SK-N-SH treated with all-trans-retinoic acid at 6 μM for 48 hours (cell line): ENCODE measurements around the gene ARHGAP15.

Experiments
- ARNTL ChIP-seq: fragments of 450-650 bp; formaldehyde crosslinking; IDR thresholded peaks from 2 replicates; pipeline ENCODE4 v1.5.0; 2020; ENCODE audit warnings: low read depth, mild to moderate bottlenecking, moderate library complexity, borderline replicate concordance
- BACH2 ChIP-seq: fragments of 250-450 bp; sonication (Bioruptor Pico); IDR thresholded peaks from 2 replicates; pipeline ENCODE4 v1.9.0; 2021; ENCODE audit warnings: mild to moderate bottlenecking, borderline replicate concordance
- CSDC2 ChIP-seq: fragments of 250-450 bp; sonication (Bioruptor Pico); IDR thresholded peaks from 2 replicates; pipeline ENCODE4 v1.5.0; 2020; ENCODE audit warnings: mild to moderate bottlenecking, moderate library complexity
- ESRRG ChIP-seq: fragments of 250-450 bp; sonication (Bioruptor Pico); IDR thresholded peaks from 2 replicates; pipeline ENCODE4 v1.6.1; 2021; ENCODE audit warnings: mild to moderate bottlenecking
- ZFP3 ChIP-seq: fragments of 250-450 bp; sonication (Bioruptor Pico); IDR thresholded peaks from 2 replicates; pipeline ENCODE4 v1.5.0; 2020; ENCODE audit warnings: mild to moderate bottlenecking, moderate library complexity
- ZFP30 ChIP-seq: fragments of 450-650 bp; formaldehyde crosslinking; IDR thresholded peaks from 2 replicates; pipeline ENCODE4 v1.5.0; 2022; ENCODE audit warnings: mild to moderate bottlenecking, moderate library complexity
- TF ChIP-seq, protein P1 (sequence below): fragments of 250-450 bp; sonication (Bioruptor Pico); IDR thresholded peaks from 2 replicates; pipeline ENCODE4 v1.8.0; 2020; ENCODE audit warnings: mild to moderate bottlenecking, moderate library complexity, borderline replicate concordance
- TF ChIP-seq, protein P2 (sequence below): fragments of 250-450 bp; sonication (Bioruptor Pico); IDR thresholded peaks from 2 replicates; pipeline ENCODE4 v1.5.1; 2021; ENCODE audit warnings: mild to moderate bottlenecking, moderate library complexity

DNA sequence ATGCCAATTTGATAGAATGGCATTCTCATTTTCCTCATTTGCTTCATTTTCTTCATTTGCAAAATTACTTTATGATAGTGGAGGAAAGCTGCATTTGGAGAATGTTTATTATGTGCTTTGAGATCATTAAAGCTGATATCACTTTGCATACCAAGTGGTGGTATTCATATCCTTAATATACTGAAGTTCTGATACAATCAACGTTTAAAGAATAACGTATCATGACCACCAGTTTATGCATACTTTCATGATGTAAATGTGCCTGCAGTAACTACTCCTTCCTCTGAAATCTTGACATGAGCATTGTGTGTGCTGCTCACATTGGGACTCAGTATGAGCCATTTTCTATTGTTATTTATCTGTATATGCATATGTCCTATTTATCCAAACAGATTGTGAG is 302.1 kb downstream of the ARHGAP15 start:
- no peak for TF ChIP-seq CSDC2
- TF ChIP-seq ZFP30 (CRISPR knock-in tag), result no peak
- TF ChIP-seq, protein P1, sequence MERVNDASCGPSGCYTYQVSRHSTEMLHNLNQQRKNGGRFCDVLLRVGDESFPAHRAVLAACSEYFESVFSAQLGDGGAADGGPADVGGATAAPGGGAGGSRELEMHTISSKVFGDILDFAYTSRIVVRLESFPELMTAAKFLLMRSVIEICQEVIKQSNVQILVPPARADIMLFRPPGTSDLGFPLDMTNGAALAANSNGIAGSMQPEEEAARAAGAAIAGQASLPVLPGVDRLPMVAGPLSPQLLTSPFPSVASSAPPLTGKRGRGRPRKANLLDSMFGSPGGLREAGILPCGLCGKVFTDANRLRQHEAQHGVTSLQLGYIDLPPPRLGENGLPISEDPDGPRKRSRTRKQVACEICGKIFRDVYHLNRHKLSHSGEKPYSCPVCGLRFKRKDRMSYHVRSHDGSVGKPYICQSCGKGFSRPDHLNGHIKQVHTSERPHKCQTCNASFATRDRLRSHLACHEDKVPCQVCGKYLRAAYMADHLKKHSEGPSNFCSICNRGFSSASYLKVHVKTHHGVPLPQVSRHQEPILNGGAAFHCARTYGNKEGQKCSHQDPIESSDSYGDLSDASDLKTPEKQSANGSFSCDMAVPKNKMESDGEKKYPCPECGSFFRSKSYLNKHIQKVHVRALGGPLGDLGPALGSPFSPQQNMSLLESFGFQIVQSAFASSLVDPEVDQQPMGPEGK (CRISPR knock-in tag), result no peak
- TF ChIP-seq BACH2 (CRISPR knock-in tag), result no peak
- TF ChIP-seq, protein P2, sequence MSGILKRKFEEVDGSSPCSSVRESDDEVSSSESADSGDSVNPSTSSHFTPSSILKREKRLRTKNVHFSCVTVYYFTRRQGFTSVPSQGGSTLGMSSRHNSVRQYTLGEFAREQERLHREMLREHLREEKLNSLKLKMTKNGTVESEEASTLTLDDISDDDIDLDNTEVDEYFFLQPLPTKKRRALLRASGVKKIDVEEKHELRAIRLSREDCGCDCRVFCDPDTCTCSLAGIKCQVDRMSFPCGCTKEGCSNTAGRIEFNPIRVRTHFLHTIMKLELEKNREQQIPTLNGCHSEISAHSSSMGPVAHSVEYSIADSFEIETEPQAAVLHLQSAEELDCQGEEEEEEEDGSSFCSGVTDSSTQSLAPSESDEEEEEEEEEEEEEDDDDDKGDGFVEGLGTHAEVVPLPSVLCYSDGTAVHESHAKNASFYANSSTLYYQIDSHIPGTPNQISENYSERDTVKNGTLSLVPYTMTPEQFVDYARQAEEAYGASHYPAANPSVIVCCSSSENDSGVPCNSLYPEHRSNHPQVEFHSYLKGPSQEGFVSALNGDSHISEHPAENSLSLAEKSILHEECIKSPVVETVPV, result no peak
- TF ChIP-seq ARNTL (CRISPR knock-in tag), result no peak
- TF ChIP-seq ESRRG (CRISPR knock-in tag), result no peak
- TF ChIP-seq ZFP3 (CRISPR knock-in tag), result no peak
